ENCODE results near the gene KCNQ5.
"Not testable (repeated sequence)": the region's sequence is repeated elsewhere in the genome, so short reads cannot be mapped to it uniquely, and the experiment has no call there.

KCNQ5 gene

DNA sequence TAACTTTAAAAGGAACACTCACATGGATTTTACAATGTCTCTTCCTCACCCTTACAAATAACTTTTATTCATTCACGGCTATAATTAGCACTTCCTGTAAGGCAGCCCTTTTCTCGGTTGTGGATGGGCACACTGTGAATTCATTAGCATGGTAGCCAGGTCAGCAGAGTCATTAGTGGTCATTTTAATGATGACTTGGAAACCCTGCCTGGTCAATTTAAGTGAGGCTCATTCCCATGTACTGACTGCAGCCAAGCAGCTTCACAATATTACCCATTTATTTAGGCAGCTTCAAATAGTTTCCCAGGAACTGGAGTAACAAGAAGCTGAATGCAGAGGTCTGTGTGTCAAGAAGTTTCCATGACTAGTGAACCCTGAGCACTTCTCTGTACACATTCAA lies 354.6 kb downstream of the KCNQ5 start:
- H3K4me3 ChIP-seq (ENCODE audit: low read depth, low read length), result no peak overlapping the region
- TF ChIP-seq CTCF (IDR thresholded peaks at IDR 0.05; ENCODE audit: low read depth, low read length), result no peak

- TF ChIP-seq CTCF (IDR thresholded peaks at IDR 0.05; ENCODE audit: low read depth, low read length), result no peak
- no peak overlapping the region for H3K4me3 ChIP-seq (ENCODE audit: low read depth, low read length)
These were observed 355.2 kb downstream of the KCNQ5 start for GRCh38 chr6:72977114-72977513.

DNA sequence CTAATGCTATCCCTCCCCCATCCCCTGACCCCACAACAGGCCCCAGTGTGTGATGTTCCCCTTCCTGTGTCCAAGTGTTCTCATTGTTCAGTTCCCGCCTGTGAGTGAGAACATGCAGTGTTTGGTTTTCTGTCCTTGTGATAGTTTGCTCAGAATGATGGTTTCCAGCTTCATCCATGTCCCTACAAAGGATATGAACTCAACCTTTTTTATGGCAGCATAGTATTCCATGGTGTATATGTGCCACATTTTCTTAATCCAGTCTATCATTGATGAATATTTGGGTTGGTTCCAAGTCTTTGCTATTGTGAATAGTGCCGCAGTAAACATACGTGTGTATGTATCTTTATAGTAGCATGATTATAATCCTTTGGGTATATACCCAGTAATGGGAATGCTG lies 356.9 kb downstream of the KCNQ5 start:
- H3K4me3 ChIP-seq (ENCODE audit: low read depth, low read length), result not testable (repeated sequence)

GRCh38 chr6:72984189-72984831 lies 362.4 kb downstream of the KCNQ5 start:
- not testable (repeated sequence) for H3K4me3 ChIP-seq (ENCODE audit: low read depth, low read length)

GRCh38 chr6:72984981-72985665 lies 363.3 kb downstream of the KCNQ5 start:
- H3K4me3 ChIP-seq (ENCODE audit: low read depth, low read length), result no peak overlapping the region
- no peak for TF ChIP-seq CTCF (IDR thresholded peaks at IDR 0.05; ENCODE audit: low read depth, low read length)

DNA sequence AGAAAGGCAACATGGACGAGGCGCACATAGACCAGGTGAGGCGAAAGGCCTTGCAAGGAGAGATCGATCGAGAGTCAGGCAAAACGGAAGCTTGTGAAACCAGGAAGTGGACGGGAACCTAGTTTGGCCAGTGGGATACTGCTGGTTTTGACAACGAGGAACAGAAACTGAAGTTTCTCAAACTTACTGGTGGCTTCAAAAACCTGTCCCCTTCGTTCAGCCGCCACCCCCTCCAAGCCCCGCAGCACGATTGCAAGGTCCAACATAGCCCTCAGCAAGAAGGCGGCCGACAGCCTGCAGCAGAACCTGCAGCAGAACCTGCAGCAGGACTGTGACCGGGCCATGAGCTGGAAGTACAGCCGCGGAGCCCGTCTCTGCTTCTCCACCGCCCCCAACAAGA lies 365.4 kb downstream of the KCNQ5 start:
- no peak for TF ChIP-seq CTCF (IDR thresholded peaks at IDR 0.05; ENCODE audit: low read depth, low read length)
- no peak overlapping the region for H3K4me3 ChIP-seq (ENCODE audit: low read depth, low read length)

GRCh38 chr6:72999995-73000394 lies 378.1 kb downstream of the KCNQ5 start:
- no peak overlapping the region for H3K4me3 ChIP-seq (ENCODE audit: low read depth, low read length)
- TF ChIP-seq CTCF (IDR thresholded peaks at IDR 0.05; ENCODE audit: low read depth, low read length), result no peak

- H3K4me3 ChIP-seq (ENCODE audit: low read depth, low read length), result no peak overlapping the region
- no peak for TF ChIP-seq CTCF (IDR thresholded peaks at IDR 0.05; ENCODE audit: low read depth, low read length)
These were observed 378.6 kb downstream of the KCNQ5 start for GRCh38 chr6:73000460-73000859.
